ENCODE data around the gene LAMB2. TPM values are rescaled to one million over a fixed set of nuclear protein-coding genes. Genes with fewer than 3 reads are reported as not detected.

LAMB2 gene
- total and polyA plus RNA-seq, 2 of the 8 experiments (the other 6 are each of a cell fraction or from before 2014, with no cell fraction given), result 112 to 153 TPM

- H4K5ac ChIP-seq (ENCODE audit: insufficient read length, low read depth, low read length), result no peak overlapping the region
- ChIA-PET CTCF (ENCODE audit: partially characterized antibody) (no interaction called here), POLR2A (ENCODE audit: partially characterized antibody) (no interaction called here)
- no peak overlapping the region for H3K27ac ChIP-seq (ENCODE audit: low read depth, low read length)
- no peaks in the 10 kb centered on the region for H3K79me1 ChIP-seq (ENCODE audit: low read depth, low read length)
- no peaks in the 10 kb centered on the region for H3K23me2 ChIP-seq (ENCODE audit: low read depth, low read length)
- H3K56ac ChIP-seq (replicated peaks; ENCODE audit: insufficient read length, low read depth, low read length), result no peak overlapping the region
- H2AFZ ChIP-seq (ENCODE audit: low read length), result no peak overlapping the region
- H3K4me3 ChIP-seq (ENCODE audit: extremely low read depth in 1 of 4, insufficient read depth in 2 of 4, low read depth in 3 of 4, low read length in 4 of 4), result no peak overlapping the region
- peaks cover 0 to 22% (median 12%) of the 10 kb centered on the region in 4 experiments; a peak in 6 of 7 replicates for H3K4me1 ChIP-seq (replicated peaks in 1 of 4; ENCODE audit: control insufficient read depth in 3 of 4, insufficient read depth in 4 of 4, low read length in 3 of 4)
- H2AK5ac ChIP-seq (ENCODE audit: low read depth, low read length), result no peak overlapping the region
- H2BK12ac ChIP-seq (ENCODE audit: low read depth, low read length), result no peak overlapping the region
- no peak overlapping the region for H4K91ac ChIP-seq (replicated peaks; ENCODE audit: insufficient read length, low read length)
- no peaks in the 10 kb centered on the region for H4K20me1 ChIP-seq (replicated peaks in 1 of 2; ENCODE audit: control insufficient read depth in 1 of 2, insufficient read depth in 2 of 2, low read length in 2 of 2)
- H4K8ac ChIP-seq (ENCODE audit: extremely low read depth, insufficient read depth, low read length), result no peak overlapping the region
- no peaks in the 10 kb centered on the region for H3K79me2 ChIP-seq (ENCODE audit: control insufficient read depth in 1 of 2, insufficient read depth in 2 of 2, low read length in 2 of 2)
- no peak overlapping the region for H3K23ac ChIP-seq (ENCODE audit: insufficient read length)
- H2BK120ac ChIP-seq (replicated peaks; ENCODE audit: low read depth, low read length), result no peak overlapping the region
- WGBS, 2 experiments (ENCODE audit: extremely low coverage in 1 of 2, insufficient coverage in 1 of 2, insufficient read length in 1 of 2, insufficient replicate concordance in 2 of 2, low coverage in 1 of 2, low lambda C conversion rate in 2 of 2, missing lambda C conversion rate in 1 of 2), result 100% methylated on average over 2 of the region's 2 CpGs; no CpG with 5 or more reads in 1 of the 2 experiments
- H3K4me2 ChIP-seq (ENCODE audit: insufficient read depth in 1 of 2, low read depth in 2 of 2, low read length in 2 of 2), result no peak overlapping the region
- FAIRE-seq (no peak), DNase-seq (ENCODE audit: low read depth in 1 of 2, low spot score in 2 of 2) (no peak)
- no peak overlapping the region for H2BK15ac ChIP-seq (ENCODE audit: low read length)
- H3K36me3 ChIP-seq (ENCODE audit: control insufficient read depth in 2 of 4, insufficient read depth in 4 of 4, low read length in 3 of 4), result no peaks in the 10 kb centered on the region
- no peak overlapping the region for H2BK20ac ChIP-seq (ENCODE audit: low read length)
- no peak overlapping the region for H3K18ac ChIP-seq (ENCODE audit: extremely low read depth, low read length)
- no peak overlapping the region for H3K14ac ChIP-seq (ENCODE audit: insufficient read length)
- no peak overlapping the region for H2BK5ac ChIP-seq (ENCODE audit: low read depth, low read length)
- H3K27me3 ChIP-seq (replicated peaks in 1 of 4; ENCODE audit: control insufficient read depth in 3 of 4, extremely low read depth in 1 of 4, insufficient read depth in 3 of 4, low read length in 3 of 4), result no peaks in the 10 kb centered on the region; a peak in 1 of 7 replicates
- no peaks in the 10 kb centered on the region for H3K9me3 ChIP-seq (ENCODE audit: insufficient read depth in 2 of 2, low read depth in 1 of 2, low read length in 1 of 2)
- H3K4ac ChIP-seq (replicated peaks; ENCODE audit: insufficient read length, low read depth, low read length), result no peak overlapping the region
- H3K9ac ChIP-seq (replicated peaks in 1 of 4; ENCODE audit: extremely low read depth in 1 of 4, low read depth in 3 of 4, low read length in 3 of 4), result no peak overlapping the region
- no peak for TF ChIP-seq SAP30 (IDR thresholded peaks at IDR 0.05; ENCODE audit: insufficient read depth, insufficient replicate concordance, low read length)
- no peak for TF ChIP-seq CHD1 (IDR thresholded peaks at IDR 0.05; ENCODE audit: low read depth, low read length)
Measured at GRCh38 chr3:49177073-49177472, 44.2 kb upstream of the LAMB2 start.
